ENCODE data around the gene FHOD3. TPM values are rescaled to one million over a fixed set of nuclear protein-coding genes. Genes with fewer than 3 reads are reported as not detected.

FHOD3 gene
- total RNA-seq, 1 experiment from 2014 or later = 18.1 TPM

- no peak overlapping the region for H3K9ac ChIP-seq (ENCODE audit: low read length)
- ATAC-seq (no peak), DNase-seq (no peak)
- H3K36me3 ChIP-seq (ENCODE audit: low read depth, low read length) = no peaks in the 10 kb centered on the region
- H3K4me1 ChIP-seq (ENCODE audit: insufficient read depth, low read length) = no peaks in the 10 kb centered on the region
- H3K79me2 ChIP-seq (ENCODE audit: low read length) = no peaks in the 10 kb centered on the region
- H4K20me1 ChIP-seq (ENCODE audit: low read length) = no peaks in the 10 kb centered on the region
- BruUV-seq (replicated peaks) = no TSS peak
- POLR2A ChIA-PET (ENCODE audit: unreplicated experiment) = no interaction called here
- H2AFZ ChIP-seq (ENCODE audit: low read length) = no peak overlapping the region
- no peaks in the 10 kb centered on the region for H3K9me3 ChIP-seq (ENCODE audit: low read length)
- CTCF ChIA-PET = no interaction called here
- H3K9me2 ChIP-seq (replicated peaks; ENCODE audit: low read length) = no peaks in the 10 kb centered on the region
- no peak overlapping the region for H3K27ac ChIP-seq (ENCODE audit: low read length)
- no peak overlapping the region for H3K4me3 ChIP-seq (ENCODE audit: low read length)
- no peak overlapping the region for H3K4me2 ChIP-seq (ENCODE audit: low read length)
- intact Hi-C loops (cut with micrococcal nuclease) = no loop called here
- H3F3A ChIP-seq (ENCODE audit: low read length, unreplicated experiment) = no peaks in the 10 kb centered on the region
- TF ChIP-seq EZH2phosphoT487 (IDR thresholded peaks at IDR 0.05; ENCODE audit: borderline replicate concordance, low read length) (no peak), EZH2 (IDR thresholded peaks at IDR 0.05; ENCODE audit: low read length, unreplicated experiment) (no peak), CTCF (conservative IDR thresholded peaks at IDR 0.05; ENCODE audit: low read depth, low read length) (no peak)
- no peaks in the 10 kb centered on the region for H3K27me3 ChIP-seq (ENCODE audit: low read length)
Observed at GRCh38 chr18:36379435-36379984, 82.0 kb downstream of the FHOD3 start.

GRCh38 chr18:36380173-36380827 lies 82.8 kb downstream of the FHOD3 start:
- Histone ChIP-seq H3K36me3 (ENCODE audit: low read depth, low read length) (no peaks in the 10 kb centered on the region), H3K9me2 (replicated peaks; ENCODE audit: low read length) (no peaks in the 10 kb centered on the region), H4K20me1 (ENCODE audit: low read length) (no peaks in the 10 kb centered on the region), H3K9ac (ENCODE audit: low read length) (no peak overlapping the region), H3K27ac (ENCODE audit: low read length) (no peak overlapping the region), H3K9me3 (ENCODE audit: low read length) (no peaks in the 10 kb centered on the region), H2AFZ (ENCODE audit: low read length) (no peak overlapping the region), H3K4me2 (ENCODE audit: low read length) (no peak overlapping the region), H3K4me1 (ENCODE audit: insufficient read depth, low read length) (no peaks in the 10 kb centered on the region), H3K4me3 (ENCODE audit: low read length) (no peak overlapping the region), H3F3A (ENCODE audit: low read length, unreplicated experiment) (no peaks in the 10 kb centered on the region), H3K27me3 (ENCODE audit: low read length) (no peaks in the 10 kb centered on the region), H3K79me2 (ENCODE audit: low read length) (no peaks in the 10 kb centered on the region)
- intact Hi-C loops (cut with micrococcal nuclease) = no loop called here
- DNase-seq = no peak
- BruUV-seq (replicated peaks) = no TSS peak
- no peak for ATAC-seq
- no peak for TF ChIP-seq EZH2phosphoT487 (IDR thresholded peaks at IDR 0.05; ENCODE audit: borderline replicate concordance, low read length)
- TF ChIP-seq CTCF (conservative IDR thresholded peaks at IDR 0.05; ENCODE audit: low read depth, low read length) = no peak
- TF ChIP-seq EZH2 (IDR thresholded peaks at IDR 0.05; ENCODE audit: low read length, unreplicated experiment) = no peak
- CTCF ChIA-PET = no interaction called here
- POLR2A ChIA-PET (ENCODE audit: unreplicated experiment) = no interaction called here

GRCh38 chr18:36381075-36381474 lies 83.6 kb downstream of the FHOD3 start:
- Histone ChIP-seq H3K27me3 (ENCODE audit: low read length) (no peaks in the 10 kb centered on the region), H3K9me3 (ENCODE audit: low read length) (no peaks in the 10 kb centered on the region), H3F3A (ENCODE audit: low read length, unreplicated experiment) (no peaks in the 10 kb centered on the region), H3K79me2 (ENCODE audit: low read length) (no peaks in the 10 kb centered on the region), H2AFZ (ENCODE audit: low read length) (no peak overlapping the region), H3K4me1 (ENCODE audit: insufficient read depth, low read length) (no peaks in the 10 kb centered on the region), H3K9me2 (replicated peaks; ENCODE audit: low read length) (no peaks in the 10 kb centered on the region), H3K27ac (ENCODE audit: low read length) (no peak overlapping the region), H3K36me3 (ENCODE audit: low read depth, low read length) (no peaks in the 10 kb centered on the region), H3K9ac (ENCODE audit: low read length) (no peak overlapping the region), H3K4me3 (ENCODE audit: low read length) (no peak overlapping the region), H4K20me1 (ENCODE audit: low read length) (no peaks in the 10 kb centered on the region), H3K4me2 (ENCODE audit: low read length) (no peak overlapping the region)
- intact Hi-C loops (cut with micrococcal nuclease) = no loop called here
- TF ChIP-seq CTCF (conservative IDR thresholded peaks at IDR 0.05; ENCODE audit: low read depth, low read length) = no peak
- no peak for TF ChIP-seq EZH2 (IDR thresholded peaks at IDR 0.05; ENCODE audit: low read length, unreplicated experiment)
- no peak for TF ChIP-seq EZH2phosphoT487 (IDR thresholded peaks at IDR 0.05; ENCODE audit: borderline replicate concordance, low read length)
- ATAC-seq = no peak
- BruUV-seq (replicated peaks) = no TSS peak
- ChIA-PET CTCF (no interaction called here), POLR2A (ENCODE audit: unreplicated experiment) (no interaction called here)
- no peak for DNase-seq
